Effector memory CD4-positive, alpha-beta T cell (primary cell): ENCODE results near the gene INAFM2.

Experiments used
- DNase-seq, 3 donors: peaks; one replicate each; pipeline ENCODE4 v3.0.0-alpha.2; 2020
- H3K27ac ChIP-seq: 2 replicates; pipeline ENCODE4 v1.7.0; 2013; ENCODE audit warnings: mild to moderate bottlenecking, low read length, moderate library complexity; ENCODE audit not compliant: insufficient read depth, poor library complexity, severe bottlenecking
- H3K27me3 ChIP-seq: replicated peaks from 2 replicates; pipeline ENCODE4 v1.7.0; 2013; ENCODE audit warnings: mild to moderate bottlenecking, low read length; ENCODE audit not compliant: insufficient read depth, control insufficient read depth, poor library complexity, severe bottlenecking
- H3K36me3 ChIP-seq: 2 replicates; pipeline ENCODE4 v1.7.0; 2013; ENCODE audit warnings: mild to moderate bottlenecking, low read length, moderate library complexity; ENCODE audit not compliant: control insufficient read depth, insufficient read depth
- H3K4me1 ChIP-seq: 2 replicates; pipeline ENCODE4 v1.7.0; 2013; ENCODE audit warnings: low read length, mild to moderate bottlenecking; ENCODE audit not compliant: control insufficient read depth, insufficient read depth, poor library complexity, severe bottlenecking
- H3K4me3 ChIP-seq: 2 replicates; pipeline ENCODE4 v1.7.0; 2013; ENCODE audit warnings: low read length, low read depth, mild to moderate bottlenecking; ENCODE audit not compliant: insufficient read depth, poor library complexity, severe bottlenecking
- H3K9me3 ChIP-seq: 2 replicates; pipeline ENCODE4 v1.7.0; 2013; ENCODE audit warnings: mild to moderate bottlenecking, low read length, moderate library complexity; ENCODE audit not compliant: control insufficient read depth

Gene INAFM2

DNA sequence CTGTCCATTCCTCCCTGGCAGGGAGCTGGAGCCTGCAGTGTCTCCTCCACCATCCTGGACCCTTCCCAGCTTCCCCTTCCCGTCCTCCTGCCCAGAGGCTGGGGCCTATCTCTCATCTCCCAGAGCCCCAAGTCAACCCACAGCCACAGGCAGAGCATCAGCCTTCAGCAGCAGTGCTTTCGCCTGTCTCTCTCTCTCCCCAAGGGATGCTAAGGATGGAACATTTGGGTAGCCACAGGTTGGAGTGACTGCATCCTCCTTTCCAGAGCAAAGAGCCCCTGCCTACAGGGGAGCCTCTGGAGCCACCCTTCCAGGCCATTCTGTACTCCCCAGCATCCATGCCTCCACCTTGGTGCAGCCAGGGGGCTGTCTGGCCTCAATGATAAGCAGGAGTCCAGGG, 19.9 kb upstream of the INAFM2 start:
- peaks cover 6% of the 10 kb centered on the region for H3K4me1 ChIP-seq
- no peaks in the 10 kb centered on the region for H3K27me3 ChIP-seq
- H3K36me3 ChIP-seq = peaks cover 45% of the 10 kb centered on the region

DNA sequence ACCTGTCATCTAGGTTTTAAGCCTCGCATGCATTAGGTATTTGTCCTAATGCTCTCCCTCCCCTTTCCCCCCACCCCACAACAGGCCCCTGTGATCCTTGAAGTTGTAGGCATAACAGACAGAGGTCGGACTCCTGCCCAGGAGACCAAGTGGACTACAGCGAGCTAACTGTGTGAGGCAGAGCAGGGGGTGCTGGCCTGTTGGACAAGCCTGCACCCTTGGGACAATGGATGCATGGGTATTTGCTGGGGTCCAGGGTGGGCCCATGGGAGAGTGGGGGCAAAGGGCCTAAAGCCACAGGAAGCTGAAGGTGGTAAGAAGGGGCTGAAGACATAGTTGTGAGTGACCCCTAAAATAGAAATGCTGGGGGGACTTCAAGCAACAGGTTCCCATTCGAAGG, 18.2 kb upstream of the INAFM2 start:
- Histone ChIP-seq H3K27ac (no peak overlapping the region), H3K4me1 (peaks cover 16% of the 10 kb centered on the region), H3K4me3 (no peak overlapping the region), H3K36me3 (peaks cover 36% of the 10 kb centered on the region), H3K9me3 (no peaks in the 10 kb centered on the region), H3K27me3 (no peaks in the 10 kb centered on the region)
- no peak for DNase-seq

More for the DNA sequence above, 19.9 kb upstream of the INAFM2 start:
- DNase-seq = no peak
- Histone ChIP-seq H3K27ac (no peak overlapping the region), H3K9me3 (no peaks in the 10 kb centered on the region), H3K4me3 (no peak overlapping the region)

DNA sequence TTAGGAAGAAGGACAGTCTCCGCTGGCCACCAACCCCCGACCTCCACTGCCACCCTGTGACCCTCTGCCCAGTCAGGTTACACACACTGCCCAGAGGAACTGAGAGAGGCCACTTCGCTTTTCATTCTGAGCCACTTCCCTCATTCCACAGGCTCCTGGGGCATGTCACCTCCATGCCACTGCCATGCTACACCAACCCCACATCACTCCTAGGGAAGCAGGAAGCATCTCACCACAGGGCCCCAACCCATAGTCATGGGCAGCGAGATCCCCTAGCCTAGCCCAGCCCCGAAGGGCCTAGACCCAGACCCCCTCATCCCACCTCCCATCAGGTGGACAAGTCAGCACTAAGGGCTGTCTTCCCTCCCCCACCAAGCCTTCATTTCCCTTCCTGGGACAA, 17.1 kb upstream of the INAFM2 start:
- Histone ChIP-seq H3K27me3 (no peaks in the 10 kb centered on the region), H3K4me1 (peaks cover 16% of the 10 kb centered on the region), H3K4me3 (peak overlapping the region; percentile 95), H3K27ac (no peak overlapping the region), H3K36me3 (peaks cover 26% of the 10 kb centered on the region), H3K9me3 (no peaks in the 10 kb centered on the region)
- no peak for DNase-seq

DNA sequence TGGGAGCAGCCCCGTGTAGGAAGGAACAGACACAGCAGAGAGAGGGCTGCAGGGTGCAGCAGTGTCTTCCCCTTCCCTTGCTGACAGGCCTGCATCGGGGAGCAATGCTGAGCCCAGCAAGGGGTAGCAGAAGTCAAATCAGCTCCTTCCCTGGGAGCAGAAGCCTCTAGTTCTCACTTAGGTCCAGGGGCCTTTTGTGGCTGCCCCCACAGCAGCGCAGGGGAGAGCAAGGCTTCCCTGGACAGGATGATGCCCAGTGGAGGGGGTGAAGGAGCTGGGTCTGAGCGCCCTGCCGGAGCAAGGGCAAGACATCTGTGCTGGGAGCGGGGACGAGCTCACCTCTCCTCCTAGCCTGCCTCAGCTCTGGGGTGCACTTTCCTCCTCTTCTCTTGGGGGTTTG, 16.6 kb upstream of the INAFM2 start:
- peak overlapping the region; percentile 95 for H3K4me3 ChIP-seq
- H3K27me3 ChIP-seq = no peaks in the 10 kb centered on the region
- peaks cover 21% of the 10 kb centered on the region for H3K36me3 ChIP-seq
- no peak for DNase-seq
- H3K4me1 ChIP-seq = peaks cover 16% of the 10 kb centered on the region
- no peaks in the 10 kb centered on the region for H3K9me3 ChIP-seq
- peak overlapping the region; percentile 86 for H3K27ac ChIP-seq

DNA sequence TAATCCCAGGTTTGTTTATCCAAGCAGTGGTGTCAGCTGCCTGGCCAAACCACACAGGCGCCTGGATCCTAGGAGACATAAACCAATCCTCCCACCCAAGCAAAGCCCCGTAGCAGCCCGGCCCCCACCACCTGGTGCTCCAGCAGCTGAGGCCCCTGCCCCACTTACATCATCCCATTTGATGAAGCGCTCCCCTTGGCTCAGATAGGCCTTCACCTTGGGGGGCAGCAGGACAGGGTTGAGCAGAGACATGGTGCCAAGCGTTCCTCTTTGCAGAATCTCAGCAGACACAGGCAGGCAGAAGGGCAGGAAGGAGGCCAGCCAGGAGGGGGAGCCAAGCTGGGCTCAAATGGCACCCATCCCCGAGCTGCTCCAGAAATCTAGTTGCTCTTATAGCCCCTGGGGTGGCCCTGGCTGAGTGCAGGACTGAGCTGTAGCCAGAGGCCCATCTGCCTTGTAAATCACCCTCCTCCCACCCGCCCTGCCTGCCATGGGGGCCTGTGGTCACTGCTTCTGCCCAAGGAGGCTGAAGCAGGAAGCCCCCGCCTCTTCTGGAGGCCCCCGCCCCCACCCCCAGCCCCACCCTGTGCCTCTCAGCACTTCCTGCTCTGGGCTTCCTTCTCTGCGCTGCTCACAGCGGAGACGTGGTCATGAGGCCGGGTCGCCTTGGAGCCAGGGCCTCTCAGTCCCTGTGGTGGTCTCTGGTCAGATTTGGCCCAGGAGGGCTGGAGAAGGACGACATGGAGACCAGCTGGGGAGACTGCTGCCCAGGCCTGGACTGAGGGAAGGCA, 15.9 kb upstream of the INAFM2 start, which contains the start of gene PLCB2:
TSS of gene PLCB2 (minus strand) at position 515 of the 791 bp plus-strand sequence. CDS start at position 252, 263 bp downstream.
- peak; percentile 34 to 61 (median 54) for DNase-seq
- no peaks in the 10 kb centered on the region for H3K9me3 ChIP-seq
- no peaks in the 10 kb centered on the region for H3K27me3 ChIP-seq
- H3K36me3 ChIP-seq = peaks cover 14% of the 10 kb centered on the region
- H3K4me3 ChIP-seq = peak within 1 kb of the TSS; percentile 95
- peak within 1 kb of the TSS; percentile 86 for H3K27ac ChIP-seq
- H3K4me1 ChIP-seq = peaks cover 16% of the 10 kb centered on the region

DNA sequence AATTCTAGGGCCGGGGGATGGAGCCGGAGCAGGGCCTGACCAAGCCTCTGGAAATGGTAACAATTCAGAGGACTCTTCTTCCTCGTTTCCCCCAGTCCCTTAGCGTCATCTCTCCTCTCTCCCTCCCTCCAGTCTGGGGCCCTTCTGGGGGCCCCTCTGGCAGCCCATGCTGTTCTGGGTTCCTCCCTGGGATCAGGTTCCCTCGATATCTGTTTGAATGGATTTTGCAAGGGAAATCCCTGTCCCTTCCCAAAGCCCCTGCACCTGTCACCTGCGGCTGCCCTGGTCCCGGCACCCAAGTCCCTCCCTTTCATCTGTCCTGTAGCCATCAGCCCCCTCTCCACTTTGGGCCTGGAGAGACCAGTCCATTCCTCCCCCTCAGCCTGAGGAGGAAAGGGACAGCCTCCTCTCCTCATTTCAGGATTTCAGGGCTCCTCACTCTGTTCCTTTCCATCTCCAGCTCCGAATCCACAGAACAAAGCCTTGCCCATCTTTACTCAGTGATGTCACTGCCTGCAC, 14.1 kb upstream of the INAFM2 start:
- DNase-seq = no peak
- no peaks in the 10 kb centered on the region for H3K36me3 ChIP-seq
- H3K4me3 ChIP-seq = peak overlapping the region; percentile 95
- no peaks in the 10 kb centered on the region for H3K9me3 ChIP-seq
- H3K4me1 ChIP-seq = peaks cover 16% of the 10 kb centered on the region
- H3K27ac ChIP-seq = peak overlapping the region; percentile 86
- H3K27me3 ChIP-seq = no peaks in the 10 kb centered on the region

DNA sequence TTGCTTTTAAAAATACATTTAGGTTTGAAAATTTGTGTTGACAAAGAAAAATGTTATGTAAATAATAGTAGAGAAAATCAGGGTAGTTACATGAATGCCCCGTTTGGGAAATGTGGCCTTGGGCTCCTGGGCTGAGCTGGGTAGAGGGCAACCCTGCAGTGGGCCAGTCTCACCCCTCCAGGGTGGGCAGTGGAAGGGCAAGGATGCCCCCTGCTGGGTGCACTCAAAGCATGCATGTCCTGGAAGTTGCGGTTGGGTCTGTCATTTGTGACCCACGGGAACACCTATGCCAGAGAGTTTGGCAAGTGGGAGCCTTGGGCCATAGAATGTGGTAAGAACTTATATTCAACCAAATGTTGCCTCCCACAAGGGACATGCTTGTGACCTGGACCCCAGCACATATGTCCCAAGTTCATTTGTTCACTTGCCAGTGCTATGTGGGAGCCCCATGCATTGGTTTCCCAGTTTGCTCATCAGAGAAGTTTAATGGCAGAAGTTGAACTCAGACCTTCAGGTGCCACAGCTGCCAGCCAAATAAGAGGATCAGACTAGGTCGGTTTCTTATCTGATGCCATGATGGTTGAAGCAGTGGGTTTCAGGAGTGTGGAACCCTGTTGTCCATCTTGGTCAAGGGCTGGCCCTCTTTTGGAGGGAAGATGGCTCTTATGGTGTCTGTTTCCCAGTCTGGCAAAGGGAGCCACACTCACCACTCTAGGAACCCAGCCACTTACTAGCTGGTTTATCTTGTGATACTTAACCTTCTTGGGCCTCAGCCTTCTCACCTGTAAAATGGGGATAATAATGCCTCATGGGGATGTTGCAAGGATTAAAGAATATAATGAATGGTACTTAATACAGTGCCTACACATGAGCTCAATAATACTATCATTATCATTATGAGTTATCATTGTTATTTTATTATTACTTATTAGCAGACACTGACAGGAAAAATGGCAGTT, 13.2 kb upstream of the INAFM2 start:
- Histone ChIP-seq H3K4me1 (peaks cover 16% of the 10 kb centered on the region), H3K36me3 (no peaks in the 10 kb centered on the region), H3K9me3 (no peaks in the 10 kb centered on the region), H3K4me3 (no peak overlapping the region), H3K27me3 (no peaks in the 10 kb centered on the region), H3K27ac (no peak overlapping the region)
- DNase-seq = peak in 1 of 3 donors; percentile 41

DNA sequence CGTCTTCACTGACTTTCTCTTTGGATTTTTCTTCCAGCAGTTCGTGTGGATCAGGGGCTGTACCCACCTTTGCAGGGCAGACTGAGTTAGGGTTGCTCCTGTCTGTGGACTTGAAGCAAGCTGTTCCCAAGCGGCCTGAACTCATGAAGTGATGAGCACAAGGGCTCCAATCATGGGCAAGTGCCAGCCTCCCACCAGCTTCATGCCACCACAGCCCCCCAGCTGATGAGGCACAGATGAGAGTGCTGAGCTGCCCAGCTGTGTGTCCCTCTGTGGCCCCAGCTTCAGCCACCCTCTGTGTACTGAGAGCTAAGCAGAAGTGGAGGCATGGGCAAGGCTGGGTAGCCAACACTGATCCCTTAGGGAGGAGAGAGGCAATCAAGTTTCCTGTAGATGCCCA, 12.5 kb upstream of the INAFM2 start:
- H3K27ac ChIP-seq = no peak overlapping the region
- H3K27me3 ChIP-seq = no peaks in the 10 kb centered on the region
- H3K9me3 ChIP-seq = no peaks in the 10 kb centered on the region
- DNase-seq = no peak
- no peaks in the 10 kb centered on the region for H3K36me3 ChIP-seq
- peaks cover 16% of the 10 kb centered on the region for H3K4me1 ChIP-seq
- H3K4me3 ChIP-seq = no peak overlapping the region

DNA sequence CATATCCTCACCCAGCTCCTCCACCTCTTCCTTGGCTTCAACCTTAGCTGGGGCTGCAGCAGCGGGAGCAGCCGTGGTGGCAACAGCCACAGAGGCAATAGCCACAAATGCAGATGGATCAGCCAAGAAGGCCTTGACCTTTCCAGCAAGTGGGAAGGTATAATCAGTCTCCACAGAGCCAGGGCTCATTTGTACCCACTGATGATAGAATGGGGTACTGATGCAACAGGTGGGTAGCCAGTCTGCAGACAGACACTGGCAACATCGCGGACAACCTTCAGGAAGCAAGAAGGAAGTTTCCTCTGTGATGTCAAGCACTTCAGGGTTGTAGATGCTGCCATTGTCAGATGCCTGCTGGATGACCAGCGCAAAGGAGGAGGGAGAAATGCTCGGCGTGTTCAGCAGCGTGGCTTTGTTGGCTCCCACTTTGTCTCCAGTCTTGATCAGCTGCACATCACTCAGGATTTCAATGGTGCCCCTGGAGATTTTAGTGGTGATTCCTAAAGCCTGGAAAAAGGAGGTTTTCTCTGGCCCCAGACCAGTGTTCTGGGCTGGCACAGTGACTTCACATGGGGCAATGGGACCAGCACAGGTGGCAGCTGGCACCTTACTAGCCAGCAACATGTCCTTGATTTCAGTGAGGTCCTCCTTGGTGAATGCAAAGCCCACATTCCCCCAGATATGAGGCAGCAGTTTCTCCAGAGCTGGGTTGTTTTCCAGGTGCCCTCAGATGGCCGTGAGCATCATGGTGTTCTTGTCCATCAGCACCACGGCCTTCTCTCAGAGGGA, 10.9 kb upstream of the INAFM2 start:
- Histone ChIP-seq H3K27ac (no peak overlapping the region), H3K4me3 (no peak overlapping the region), H3K9me3 (no peaks in the 10 kb centered on the region), H3K4me1 (peaks cover 10% of the 10 kb centered on the region), H3K36me3 (no peaks in the 10 kb centered on the region), H3K27me3 (no peaks in the 10 kb centered on the region)
- no peak for DNase-seq
